IgD-negative memory B cell (primary cell): ENCODE measurements around the gene WFDC2. TPM values are rescaled to one million over a fixed set of nuclear protein-coding genes. Genes with fewer than 3 reads are reported as not detected.

Experiments used
- H3K27ac Mint-ChIP-seq, 3 donors: one replicate each; pipeline ENCODE4 v1.8.0; 2020 to 2022; ENCODE audit warnings: mild to moderate bottlenecking in 3 of 3, mixed read lengths in 3 of 3, moderate library complexity in 1 of 3
- H3K27me3 Mint-ChIP-seq: one replicate; pipeline ENCODE4 v1.8.0; 2021; ENCODE audit warnings: mixed read lengths
- H3K36me3 Mint-ChIP-seq: one replicate; pipeline ENCODE4 v1.8.0; 2020; ENCODE audit warnings: mild to moderate bottlenecking, mixed read lengths
- H3K4me1 Mint-ChIP-seq, 3 donors: one replicate each; pipeline ENCODE4 v1.8.0; 2020 to 2022; ENCODE audit warnings: mixed read lengths in 3 of 3, mild to moderate bottlenecking in 1 of 3
- H3K4me3 Mint-ChIP-seq, 4 donors: one replicate each; pipeline ENCODE4 v1.8.0; 2020 to 2022; ENCODE audit warnings: mild to moderate bottlenecking in 4 of 4, mixed read lengths in 4 of 4, moderate library complexity in 3 of 4
- H3K9me3 Mint-ChIP-seq, 3 donors: one replicate each; pipeline ENCODE4 v1.8.0; 2020 to 2021; ENCODE audit warnings: mixed read lengths in 3 of 3, mild to moderate bottlenecking in 1 of 3
- polyA plus RNA-seq: library from polyadenylated mRNA; unstranded; fragments of 300-500 nt; fragmentation: Illumina TruSeq; gene quantifications from one replicate; pipeline ENCODE4 v1.2.3, GENCODE V29; 2021

Gene WFDC2
- polyA plus RNA-seq, 1 donor from 2014 or later: 2.2 TPM

DNA sequence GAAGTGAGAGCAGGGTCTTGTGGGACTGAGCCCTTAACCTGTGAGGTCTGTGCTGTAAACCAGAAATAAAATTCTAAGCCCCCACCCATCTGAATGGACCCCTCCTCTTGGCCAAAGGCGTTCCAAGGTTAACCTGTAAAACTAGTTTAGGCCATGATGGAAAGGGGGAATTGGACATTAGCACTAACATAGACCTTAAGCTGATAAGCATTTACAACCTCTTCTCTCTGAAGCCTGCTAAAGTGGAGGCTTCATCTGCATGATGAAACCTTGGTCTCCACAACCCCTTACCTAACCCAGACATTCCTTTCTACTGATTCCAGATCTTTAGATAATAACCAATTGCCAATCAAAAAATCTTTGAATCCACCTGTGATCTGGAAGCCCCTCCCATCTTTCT is 27.8 kb upstream of the WFDC2 start:
- Mint-ChIP-seq H3K27me3 (peaks cover 9% of the 10 kb centered on the region), H3K9me3 (no peaks in the 10 kb centered on the region), H3K4me1 (peaks cover 2 to 5% (median 4%) of the 10 kb centered on the region in 3 donors), H3K27ac (no peak overlapping the region), H3K4me3 (no peak overlapping the region), H3K36me3 (peaks cover 4% of the 10 kb centered on the region)

DNA sequence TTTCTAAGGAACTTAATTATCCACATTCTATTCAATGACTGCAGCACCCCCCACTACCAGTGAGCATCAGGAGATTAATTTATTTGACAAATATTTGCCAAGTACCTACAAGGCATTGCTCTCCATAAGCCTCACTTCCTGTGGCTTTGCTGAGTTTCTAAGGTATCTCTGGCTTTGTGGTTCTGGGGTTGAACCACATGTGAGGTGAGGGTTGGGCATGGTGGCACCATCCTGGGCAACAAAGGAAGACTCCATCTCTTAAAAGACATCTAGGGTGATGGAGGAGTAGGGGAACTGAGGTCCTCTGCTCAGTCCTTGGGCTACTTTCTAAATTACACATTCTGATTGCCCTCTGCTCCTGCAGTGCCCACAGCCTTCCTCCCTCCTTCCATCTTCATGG is 25.5 kb upstream of the WFDC2 start:
- H3K4me3 Mint-ChIP-seq: no peak overlapping the region
- peaks cover 4% of the 10 kb centered on the region for H3K36me3 Mint-ChIP-seq
- H3K4me1 Mint-ChIP-seq: peaks cover 0 to 1% (median 0%) of the 10 kb centered on the region in 3 donors
- H3K9me3 Mint-ChIP-seq: no peaks in the 10 kb centered on the region
- H3K27ac Mint-ChIP-seq: no peak overlapping the region
- peaks cover 9% of the 10 kb centered on the region for H3K27me3 Mint-ChIP-seq

DNA sequence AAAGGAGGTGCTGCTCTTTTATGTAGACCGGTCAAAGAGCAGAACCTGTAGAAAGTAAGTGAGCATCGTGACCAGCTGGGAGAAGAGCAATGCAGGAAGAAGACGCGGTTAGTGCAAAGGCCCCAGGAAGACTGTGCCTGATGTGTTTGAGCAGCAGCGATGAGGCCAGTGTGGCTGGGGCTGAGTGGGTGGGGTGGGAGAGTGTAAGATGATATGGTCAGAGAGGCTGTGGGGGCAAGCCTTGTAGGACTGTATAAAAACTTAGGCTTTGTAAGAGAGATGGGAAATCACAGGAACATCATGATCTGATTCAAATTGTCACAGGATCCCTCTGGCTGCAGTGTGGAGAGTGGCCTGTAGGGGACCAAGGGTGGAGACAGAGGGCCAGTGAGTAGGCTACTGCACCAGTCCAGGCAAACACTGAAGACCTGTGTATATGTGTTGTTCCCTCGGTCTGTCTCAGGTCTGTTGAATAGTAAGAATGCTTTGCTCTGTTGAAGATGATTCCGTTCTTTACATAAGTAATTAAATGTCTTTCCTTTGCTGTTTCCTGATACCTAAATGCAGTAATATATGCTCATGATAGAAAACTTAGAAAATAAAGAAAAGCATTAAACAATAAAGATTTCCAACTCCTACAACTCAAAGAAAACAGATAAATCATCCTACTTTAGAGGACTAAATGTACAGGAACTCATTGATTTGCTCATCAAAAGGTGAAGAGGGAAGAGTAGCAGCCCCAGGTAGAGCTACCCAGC is 23.6 kb upstream of the WFDC2 start:
- peaks cover 0 to 5% (median 2%) of the 10 kb centered on the region in 3 donors for H3K4me1 Mint-ChIP-seq
- no peaks in the 10 kb centered on the region for H3K9me3 Mint-ChIP-seq
- peaks cover 9% of the 10 kb centered on the region for H3K27me3 Mint-ChIP-seq
- H3K27ac Mint-ChIP-seq: no peak overlapping the region
- H3K36me3 Mint-ChIP-seq: peaks cover 4% of the 10 kb centered on the region
- H3K4me3 Mint-ChIP-seq: no peak overlapping the region

DNA sequence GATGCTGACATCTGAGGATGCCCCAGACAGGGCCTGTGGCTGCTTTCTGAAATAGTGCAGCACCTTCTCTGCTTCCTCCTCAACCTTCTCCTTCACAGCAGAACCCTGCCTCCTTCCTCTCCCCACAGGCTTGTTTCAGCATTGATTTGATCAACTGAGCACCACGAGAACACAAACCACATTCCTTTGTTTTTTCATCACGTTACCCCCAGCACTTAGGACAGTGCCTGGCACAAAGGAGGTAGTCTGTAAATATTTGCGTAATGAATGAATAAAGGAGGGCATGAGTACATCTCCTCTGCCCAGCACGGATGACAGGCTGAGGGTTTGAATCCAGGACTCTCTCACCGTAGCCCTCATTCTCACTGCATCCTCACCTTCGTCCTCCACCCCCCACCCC is 21.3 kb upstream of the WFDC2 start:
- H3K36me3 Mint-ChIP-seq: peaks cover 4% of the 10 kb centered on the region
- no peak overlapping the region for H3K27ac Mint-ChIP-seq
- peaks cover 7 to 15% (median 8%) of the 10 kb centered on the region in 3 donors for H3K4me1 Mint-ChIP-seq
- H3K27me3 Mint-ChIP-seq: peaks cover 9% of the 10 kb centered on the region
- no peaks in the 10 kb centered on the region for H3K9me3 Mint-ChIP-seq
- H3K4me3 Mint-ChIP-seq: no peak overlapping the region

DNA sequence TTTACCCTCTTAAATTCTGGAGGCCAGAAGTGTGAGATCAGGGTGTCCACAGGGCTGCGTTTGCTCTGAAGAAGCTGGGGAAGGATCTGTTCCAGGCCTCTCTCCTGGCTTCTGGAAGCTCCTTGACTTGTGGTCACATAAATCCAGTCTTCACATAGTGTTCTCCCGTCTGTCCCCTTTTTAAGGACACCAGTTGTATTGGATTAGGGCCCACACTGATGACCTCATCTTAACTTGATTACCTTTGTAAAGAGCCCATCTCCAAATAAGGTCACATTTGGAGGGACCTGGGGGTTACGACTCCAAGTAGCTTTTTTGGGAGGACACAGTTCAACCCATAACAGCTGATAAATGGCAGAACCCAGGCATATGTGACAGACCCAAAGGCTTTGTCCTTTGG is 20.0 kb upstream of the WFDC2 start:
- Mint-ChIP-seq H3K36me3 (peaks cover 4% of the 10 kb centered on the region), H3K27ac (no peak overlapping the region)

DNA sequence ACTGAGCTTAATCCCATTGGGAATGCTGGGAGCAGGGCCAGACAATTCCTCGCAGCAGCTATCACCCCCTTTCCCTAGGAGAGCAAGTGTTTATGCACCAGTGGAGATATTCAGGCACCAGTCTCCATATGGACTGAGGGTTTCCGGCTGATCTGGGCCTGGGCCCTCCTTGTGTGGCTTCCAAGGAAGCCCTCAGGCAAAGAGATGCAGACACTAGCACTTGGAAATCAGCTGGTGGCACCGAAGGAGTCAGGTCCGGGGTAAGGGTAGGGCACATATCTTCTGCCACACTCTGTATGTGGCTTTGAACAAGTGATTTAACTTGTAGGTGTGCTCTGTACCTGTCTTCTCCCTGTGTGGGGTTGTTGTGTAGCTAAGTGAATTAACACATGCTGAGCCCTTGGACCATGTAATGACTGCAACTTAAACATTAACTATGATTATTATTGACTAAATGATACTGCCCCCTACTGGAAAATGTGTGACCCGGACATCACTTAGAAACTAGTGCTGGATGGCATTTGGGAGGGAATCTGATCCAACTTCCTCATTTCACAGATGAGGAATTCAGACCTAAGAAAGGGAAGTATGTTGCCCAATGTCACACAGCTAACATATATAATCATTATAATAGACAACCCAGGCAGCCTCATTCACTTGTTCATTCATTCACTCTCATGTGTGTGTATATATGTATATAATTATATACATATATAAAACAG is 19.3 kb upstream of the WFDC2 start:
- Mint-ChIP-seq H3K4me1 (peaks cover 7 to 15% (median 8%) of the 10 kb centered on the region in 3 donors), H3K9me3 (no peaks in the 10 kb centered on the region), H3K27me3 (peaks cover 7% of the 10 kb centered on the region), H3K27ac (no peak overlapping the region), H3K4me3 (no peak overlapping the region), H3K36me3 (peaks cover 4% of the 10 kb centered on the region)

More for the DNA sequence above, 20.0 kb upstream of the WFDC2 start:
- Mint-ChIP-seq H3K27me3 (peaks cover 9% of the 10 kb centered on the region), H3K4me1 (peaks cover 7 to 15% (median 8%) of the 10 kb centered on the region in 3 donors), H3K4me3 (no peak overlapping the region), H3K9me3 (no peaks in the 10 kb centered on the region)

DNA sequence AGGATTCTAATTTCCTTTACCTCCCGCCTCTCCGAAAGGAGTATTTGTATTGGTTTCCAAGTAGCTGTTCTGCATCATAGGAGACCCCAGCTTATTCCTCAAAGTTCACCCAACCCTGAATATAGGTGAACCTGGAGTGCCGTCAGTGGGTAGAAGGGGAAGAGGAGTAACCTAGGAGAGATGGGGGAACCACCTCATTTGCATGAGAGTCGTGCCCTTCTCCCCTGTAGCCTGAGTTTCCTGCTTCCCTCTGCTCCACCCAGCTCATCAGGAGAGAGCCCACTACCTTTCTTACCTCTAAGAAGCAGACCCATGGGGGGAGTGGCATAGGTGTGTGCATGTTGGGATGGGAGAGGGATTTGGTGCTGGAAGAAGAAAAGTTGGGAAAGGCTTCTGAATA is 17.3 kb upstream of the WFDC2 start:
- H3K36me3 Mint-ChIP-seq: no peaks in the 10 kb centered on the region

DNA sequence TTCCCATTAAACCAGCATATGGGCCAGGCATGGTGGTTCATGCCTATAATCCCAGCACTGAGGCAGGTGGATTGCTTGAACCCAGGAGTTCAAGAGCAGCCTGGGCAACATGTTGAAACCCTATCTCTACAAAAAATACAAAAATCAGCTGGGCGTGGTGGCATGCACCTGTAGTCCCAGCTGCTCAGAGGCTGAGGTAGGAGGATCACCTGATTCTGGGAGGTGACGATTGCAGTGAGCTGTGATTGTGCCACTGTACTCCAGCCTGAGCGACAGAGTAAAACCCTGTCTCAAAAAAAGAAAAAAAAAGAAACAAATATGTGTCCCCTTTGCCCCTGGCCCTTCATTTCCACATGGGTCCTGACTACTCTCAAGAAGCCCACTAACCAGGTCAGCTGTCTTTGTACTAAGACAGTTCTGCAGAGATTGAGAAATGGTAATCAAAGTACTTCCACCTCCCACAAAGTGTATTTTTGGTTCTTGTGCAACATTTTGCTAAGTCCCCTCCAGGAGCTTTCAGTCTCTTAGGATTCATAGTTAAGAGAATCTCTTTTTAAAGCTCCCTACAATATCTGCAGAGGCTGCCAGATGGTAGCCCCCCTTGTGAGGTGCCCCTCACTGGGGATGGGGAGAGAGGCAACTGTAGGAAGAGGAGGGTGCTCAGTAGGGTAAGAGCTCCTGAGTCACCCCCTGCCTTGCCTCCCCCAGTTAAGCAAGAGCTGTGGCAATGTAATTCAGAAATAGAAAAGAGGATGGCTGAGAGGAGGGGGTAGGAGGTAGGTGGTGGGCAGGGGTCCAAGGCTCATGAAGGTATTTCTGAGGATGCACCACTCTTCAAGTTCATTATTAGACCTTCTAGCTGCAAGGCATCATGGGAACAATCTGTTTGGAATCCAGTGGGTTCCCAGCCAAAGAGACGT is 16.5 kb upstream of the WFDC2 start:
- no peak overlapping the region for H3K27ac Mint-ChIP-seq

More for the DNA sequence above, 17.3 kb upstream of the WFDC2 start:
- Mint-ChIP-seq H3K4me1 (peaks cover 7 to 14% (median 8%) of the 10 kb centered on the region in 3 donors), H3K4me3 (peak overlapping the region in 1 of 4 donors; percentile 15), H3K27ac (no peak overlapping the region), H3K9me3 (no peaks in the 10 kb centered on the region), H3K27me3 (peaks cover 3% of the 10 kb centered on the region)

DNA sequence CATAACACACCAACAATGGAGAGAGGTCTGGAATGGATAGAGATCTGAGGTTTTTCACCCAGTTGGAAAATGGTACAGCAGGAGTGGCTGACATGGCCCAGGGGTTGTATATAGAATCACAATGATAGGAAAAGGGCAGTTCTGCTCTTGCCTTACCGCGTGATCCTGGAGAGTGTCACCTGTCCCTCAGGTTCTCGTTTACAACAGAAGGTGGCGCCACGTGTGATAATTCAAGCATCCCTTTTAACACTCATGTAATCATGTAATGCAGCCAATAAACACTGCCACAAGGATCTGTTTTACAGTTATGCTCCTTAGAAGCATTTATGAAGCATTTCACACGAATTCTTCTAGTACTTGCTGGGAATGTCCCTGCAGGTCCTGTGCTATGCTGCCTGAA is 12.9 kb upstream of the WFDC2 start:
- Mint-ChIP-seq H3K27me3 (peaks cover 5% of the 10 kb centered on the region), H3K9me3 (no peaks in the 10 kb centered on the region), H3K36me3 (no peaks in the 10 kb centered on the region), H3K4me1 (peaks cover 6 to 11% (median 7%) of the 10 kb centered on the region in 3 donors), H3K27ac (no peak overlapping the region), H3K4me3 (no peak overlapping the region)

More for the DNA sequence above, 16.5 kb upstream of the WFDC2 start:
- Mint-ChIP-seq H3K9me3 (no peaks in the 10 kb centered on the region), H3K4me3 (no peak overlapping the region), H3K4me1 (peaks cover 7 to 14% (median 8%) of the 10 kb centered on the region in 3 donors), H3K36me3 (no peaks in the 10 kb centered on the region), H3K27me3 (peaks cover 3% of the 10 kb centered on the region)

DNA sequence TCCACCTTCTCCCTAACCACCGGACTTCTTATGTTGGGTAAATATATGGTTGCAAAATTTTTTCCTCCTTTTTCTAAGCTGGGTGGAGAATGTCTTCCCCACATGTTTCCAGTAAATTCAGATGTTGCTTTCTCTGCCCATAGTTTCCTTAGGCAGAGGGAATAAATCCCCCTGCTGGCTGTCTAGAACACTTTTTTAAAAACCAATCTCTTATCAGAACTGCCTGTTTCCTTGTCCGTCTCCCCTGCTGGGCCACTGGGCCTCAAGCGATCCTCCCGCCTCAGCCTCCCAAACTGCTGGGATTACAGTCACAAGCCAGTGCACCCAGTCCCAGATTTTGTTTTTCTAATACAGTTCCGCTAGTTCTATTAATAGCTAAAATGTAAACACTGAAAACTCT is 9.9 kb upstream of the WFDC2 start:
- no peaks in the 10 kb centered on the region for H3K9me3 Mint-ChIP-seq
- no peak overlapping the region for H3K4me3 Mint-ChIP-seq
- H3K36me3 Mint-ChIP-seq: no peaks in the 10 kb centered on the region
- peaks cover 1% of the 10 kb centered on the region for H3K27me3 Mint-ChIP-seq
- H3K4me1 Mint-ChIP-seq: no peaks in the 10 kb centered on the region
- no peak overlapping the region for H3K27ac Mint-ChIP-seq

DNA sequence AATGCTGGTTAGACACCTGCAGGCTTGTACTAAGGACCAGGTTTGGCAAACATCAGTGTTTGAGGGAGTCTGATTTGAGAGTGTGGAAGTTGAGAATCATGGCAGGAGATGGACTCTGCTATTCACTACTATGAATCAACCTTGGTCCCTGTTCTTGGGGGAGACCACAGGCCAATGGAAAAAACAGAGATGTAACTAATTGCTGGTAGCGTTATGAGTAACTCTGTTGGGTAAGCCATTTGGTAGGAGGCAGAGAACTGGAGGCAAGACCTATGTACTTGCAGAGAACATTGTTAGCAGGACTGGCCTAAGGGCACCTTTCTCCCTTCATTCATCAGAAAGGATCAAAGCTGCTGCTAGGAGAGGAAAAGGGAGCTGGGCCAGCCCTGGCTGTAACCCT is 8.3 kb upstream of the WFDC2 start:
- no peak overlapping the region for H3K4me3 Mint-ChIP-seq
- no peaks in the 10 kb centered on the region for H3K9me3 Mint-ChIP-seq

DNA sequence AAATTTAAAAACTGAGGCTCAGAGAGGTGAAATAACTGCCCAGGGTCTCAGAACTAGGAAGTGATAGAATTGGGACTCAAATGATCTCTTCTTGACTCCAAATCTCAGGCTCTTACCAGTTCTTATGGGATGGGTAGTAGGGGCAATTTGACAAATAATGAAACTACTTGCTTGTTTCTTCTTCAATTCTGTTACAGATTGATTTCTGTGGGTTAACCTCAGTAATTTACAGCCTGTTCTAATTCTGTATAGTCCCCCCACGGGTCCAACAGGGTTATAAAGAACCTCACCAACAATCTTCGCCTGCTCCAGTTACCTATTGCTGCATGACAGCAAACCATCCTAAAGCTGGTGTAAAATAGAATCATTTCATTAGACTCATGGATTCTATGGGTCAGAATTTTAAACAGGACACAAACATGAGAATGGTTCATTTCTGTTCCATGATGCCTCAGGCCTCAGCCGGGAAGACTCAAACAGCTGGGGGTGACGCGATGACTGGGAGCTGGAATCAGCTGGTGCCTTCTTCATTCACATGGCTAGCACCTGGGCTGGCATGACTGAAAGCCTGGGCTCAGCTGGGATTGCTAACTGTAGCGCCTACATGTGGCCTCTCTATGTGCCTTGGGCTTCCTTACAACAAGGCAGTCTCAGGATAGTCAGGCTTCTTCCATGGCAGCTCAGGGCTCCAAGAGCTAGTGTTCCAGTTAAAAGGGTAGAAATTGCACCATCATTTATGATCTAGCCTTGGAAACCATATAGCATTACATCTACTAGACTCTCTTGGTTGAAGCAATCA is 6.6 kb upstream of the WFDC2 start:
- no peak overlapping the region for H3K27ac Mint-ChIP-seq
- H3K27me3 Mint-ChIP-seq: peaks cover 6% of the 10 kb centered on the region
- no peaks in the 10 kb centered on the region for H3K4me1 Mint-ChIP-seq
- H3K36me3 Mint-ChIP-seq: no peaks in the 10 kb centered on the region
- no peak overlapping the region for H3K4me3 Mint-ChIP-seq
- no peaks in the 10 kb centered on the region for H3K9me3 Mint-ChIP-seq

More for the DNA sequence above, 8.3 kb upstream of the WFDC2 start:
- no peaks in the 10 kb centered on the region for H3K36me3 Mint-ChIP-seq
- peaks cover 2% of the 10 kb centered on the region for H3K27me3 Mint-ChIP-seq
- H3K27ac Mint-ChIP-seq: no peak overlapping the region
- no peaks in the 10 kb centered on the region for H3K4me1 Mint-ChIP-seq

DNA sequence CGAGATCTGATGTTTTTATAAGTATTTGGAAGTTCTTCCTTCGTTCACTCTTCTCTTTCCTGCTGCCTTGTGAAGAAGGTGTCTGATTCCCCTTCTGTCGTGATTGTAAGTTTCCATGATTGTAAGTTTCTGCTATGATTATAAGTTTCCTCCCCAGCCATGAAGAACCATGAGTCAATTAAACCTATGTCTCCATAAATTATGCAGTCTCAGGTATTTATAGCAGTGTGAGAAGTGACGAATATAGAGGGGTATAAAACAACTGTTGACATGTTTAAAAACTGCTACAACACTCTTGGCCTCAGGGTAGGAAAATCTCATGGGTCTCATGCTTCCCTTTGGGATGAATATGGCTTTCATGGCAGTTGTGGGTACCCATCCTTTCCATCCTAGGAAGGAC is 5.8 kb upstream of the WFDC2 start:
- no peak overlapping the region for H3K4me3 Mint-ChIP-seq
- no peaks in the 10 kb centered on the region for H3K36me3 Mint-ChIP-seq
- H3K9me3 Mint-ChIP-seq: no peaks in the 10 kb centered on the region
- peaks cover 10% of the 10 kb centered on the region for H3K27me3 Mint-ChIP-seq
- no peak overlapping the region for H3K27ac Mint-ChIP-seq
- H3K4me1 Mint-ChIP-seq: no peaks in the 10 kb centered on the region

DNA sequence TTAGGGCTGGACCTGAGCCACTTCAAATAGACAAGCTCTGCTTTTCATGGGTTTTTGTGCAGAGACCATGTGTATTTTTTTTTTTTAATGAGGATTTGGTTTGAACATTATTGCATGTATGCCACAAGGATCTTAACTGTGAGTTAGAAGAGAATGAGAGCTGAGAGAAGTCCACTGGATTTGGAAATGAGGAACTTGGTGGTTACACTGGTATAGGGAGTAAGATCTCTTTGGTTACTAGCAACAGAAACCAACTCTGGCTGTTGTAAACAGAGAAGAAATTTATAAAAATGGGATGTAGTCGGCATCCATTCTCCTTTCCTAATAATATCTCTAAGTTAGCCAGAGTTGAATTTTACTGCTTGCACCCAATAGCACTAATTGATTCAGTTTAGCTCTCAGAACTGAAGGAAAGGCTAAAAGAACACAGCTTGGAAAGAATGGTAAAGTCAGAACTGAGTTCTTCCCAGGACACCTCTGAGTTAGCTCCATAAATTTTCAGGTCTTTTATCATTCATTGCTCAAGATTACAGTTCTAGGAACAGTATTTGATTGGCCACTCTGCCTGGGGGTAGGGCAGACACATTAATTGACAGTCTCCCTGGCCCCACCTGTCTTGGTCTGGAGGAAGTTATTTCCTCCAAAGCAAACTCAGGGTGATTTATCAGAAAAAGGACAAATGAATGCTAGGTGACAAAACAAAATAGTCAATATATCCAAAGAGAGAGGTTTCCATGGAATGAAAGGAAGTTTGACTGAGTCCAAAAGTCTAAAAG is 3.9 kb upstream of the WFDC2 start:
- Mint-ChIP-seq H3K4me3 (no peak overlapping the region), H3K4me1 (peaks cover 0 to 1% (median 0%) of the 10 kb centered on the region in 3 donors), H3K9me3 (no peaks in the 10 kb centered on the region), H3K27ac (no peak overlapping the region), H3K27me3 (peaks cover 14% of the 10 kb centered on the region), H3K36me3 (no peaks in the 10 kb centered on the region)
